GM19099 (cell line): Measurements from ENCODE around the gene EVI2A.
A peak's percentile ranks its signal among the peaks of the same experiment; 100 is the strongest.

Experiments
- POLR2A ChIP-seq: IDR thresholded peaks from 3 replicates; pipeline ENCODE4 v1.6.1; 2011; ENCODE audit warnings: low read depth; ENCODE audit not compliant: insufficient read length; ENCODE audit errors: extremely low read depth

EVI2A gene

DNA sequence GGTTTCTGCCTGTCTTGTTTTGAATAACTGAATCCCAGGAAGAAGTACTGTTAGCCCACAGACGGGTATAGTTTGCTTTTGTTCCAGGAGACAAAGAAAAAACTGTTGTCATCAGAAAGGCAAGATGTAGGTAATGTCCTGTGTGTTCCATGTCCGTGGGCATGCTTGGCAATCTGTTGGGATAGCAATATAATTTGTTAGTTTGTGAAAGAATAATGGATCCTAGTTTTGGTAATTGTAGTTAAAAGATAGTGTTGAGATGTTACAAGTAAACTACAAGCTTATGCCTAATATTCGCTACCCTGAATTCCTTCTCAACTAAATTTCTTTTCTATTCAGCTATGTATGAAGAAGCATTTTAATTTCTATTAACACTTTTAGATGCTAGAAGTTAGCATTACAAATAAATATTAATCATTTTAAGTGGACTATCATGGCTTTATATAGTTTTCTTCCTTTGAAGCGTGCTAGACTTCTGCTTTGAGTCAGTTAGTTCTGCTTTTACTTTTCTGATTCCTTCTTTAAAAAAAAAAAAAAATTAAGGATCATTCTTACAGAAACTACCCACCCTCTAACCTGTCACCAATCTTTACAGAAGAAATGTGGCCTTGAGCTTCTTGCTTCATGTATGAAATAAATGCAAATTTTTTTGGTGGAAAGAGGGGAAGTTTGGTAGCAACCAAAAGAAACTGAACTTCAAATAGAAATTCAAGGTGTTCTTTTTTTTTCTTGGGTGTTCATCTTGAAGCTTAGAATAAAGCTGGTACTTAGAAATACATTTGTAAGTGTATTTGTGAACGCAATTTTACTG is 2.4 kb downstream of the EVI2A start:
- peak; percentile 8 for TF ChIP-seq POLR2A

GRCh38 chr17:31318298-31318801 is 3.1 kb downstream of the EVI2A start:
- peak; percentile 65 for TF ChIP-seq POLR2A

DNA sequence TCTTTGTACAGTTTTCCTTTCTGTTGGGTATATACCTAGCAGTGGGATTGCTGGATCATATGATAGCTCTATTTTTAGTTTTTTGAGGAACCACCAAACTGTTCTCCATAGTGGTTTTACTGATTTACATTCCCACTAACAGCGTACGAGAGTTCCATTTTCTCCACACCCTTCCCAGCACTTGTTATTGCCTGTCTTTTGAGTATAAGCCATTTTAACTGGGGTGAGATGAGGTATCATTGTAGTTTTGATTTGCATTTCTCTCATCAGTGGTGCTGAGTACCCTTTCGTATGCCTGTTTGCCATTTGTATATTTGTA is 6.7 kb downstream of the EVI2A start:
- TF ChIP-seq POLR2A, result no peak

DNA sequence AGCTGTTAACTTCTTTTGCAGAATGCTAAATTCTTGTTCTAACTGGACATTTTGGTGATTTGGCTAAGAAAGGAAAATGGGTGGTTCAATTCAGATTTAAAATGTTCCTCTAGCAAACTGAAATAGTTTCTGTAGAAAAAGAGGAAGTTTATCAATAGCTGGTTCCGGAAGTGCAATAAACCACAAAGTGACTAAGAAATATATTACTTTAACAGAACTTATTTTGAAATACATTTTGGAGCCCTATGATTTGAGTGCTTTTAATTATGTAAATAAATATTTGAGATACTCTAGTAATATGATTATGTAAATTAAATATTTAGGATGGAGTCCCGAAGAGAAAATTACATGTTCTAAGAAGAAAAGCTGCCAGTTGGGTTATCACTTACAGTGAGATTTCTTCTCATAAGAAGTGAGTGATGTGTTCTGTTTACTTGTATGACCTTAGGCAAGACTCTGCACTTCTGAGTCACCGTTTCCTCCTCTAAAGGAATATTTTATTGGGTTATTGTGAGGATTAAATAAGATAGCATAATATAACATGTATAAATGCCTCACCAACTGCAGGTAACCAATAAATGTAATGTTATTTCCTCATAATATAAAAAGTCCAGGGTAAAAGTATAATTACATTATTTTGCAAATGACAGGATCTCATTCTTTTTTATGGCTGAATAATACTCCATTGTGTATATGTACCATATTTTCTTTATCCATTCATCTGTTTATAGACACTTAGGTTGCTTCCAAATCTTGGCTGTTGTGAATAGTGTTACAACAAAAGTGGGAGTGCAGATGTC is 7.2 kb downstream of the EVI2A start, which contains the start of gene EVI2B:
Gene EVI2B (minus strand): TSS at position 73 of the 800 bp plus-strand sequence. CDS start 8,445 bp downstream, outside the sequence.
- peak; percentile 38 for TF ChIP-seq POLR2A

DNA sequence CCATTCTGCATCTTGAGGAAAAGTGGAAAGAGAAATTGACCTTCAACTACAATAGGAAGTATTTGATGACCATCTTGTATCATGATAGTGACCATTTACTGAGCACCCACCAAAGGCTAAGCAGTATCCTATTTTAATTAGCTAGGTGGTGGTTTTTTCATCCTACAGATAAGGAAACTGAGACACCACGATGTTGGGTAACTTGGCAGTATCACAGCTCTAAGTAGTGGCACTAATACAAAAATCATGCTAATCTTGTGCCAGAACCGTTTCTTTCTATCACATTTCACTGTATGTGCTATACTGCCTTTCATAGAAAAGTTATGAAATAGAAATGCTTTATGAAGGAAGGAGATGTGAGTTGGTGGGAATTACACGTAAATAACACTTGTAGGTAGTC is 9.9 kb downstream of the EVI2A start:
- no peak for TF ChIP-seq POLR2A

GRCh38 chr17:31310886-31311285 is 10.5 kb downstream of the EVI2A start:
- TF ChIP-seq POLR2A, result peak; percentile 42

DNA sequence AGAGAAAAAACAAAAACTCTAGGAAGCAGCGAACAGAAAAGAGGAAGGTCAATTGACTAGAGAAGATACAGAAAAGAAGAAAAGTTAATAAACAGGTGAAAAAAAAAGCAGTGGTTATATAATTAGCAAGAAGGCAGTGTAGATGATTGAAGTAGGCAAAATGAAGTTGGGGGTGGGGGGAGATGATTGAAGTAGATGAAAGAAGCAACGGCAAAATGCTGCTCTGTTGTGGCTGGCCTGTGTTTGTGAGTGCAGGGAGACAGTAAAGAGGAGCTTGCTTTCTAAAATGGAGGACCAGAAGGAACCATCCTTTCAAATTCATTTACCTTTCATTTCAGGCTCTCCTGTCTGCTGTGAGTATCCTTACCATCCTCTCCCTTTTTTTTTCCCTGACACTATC is 11.2 kb downstream of the EVI2A start:
- no peak for TF ChIP-seq POLR2A

DNA sequence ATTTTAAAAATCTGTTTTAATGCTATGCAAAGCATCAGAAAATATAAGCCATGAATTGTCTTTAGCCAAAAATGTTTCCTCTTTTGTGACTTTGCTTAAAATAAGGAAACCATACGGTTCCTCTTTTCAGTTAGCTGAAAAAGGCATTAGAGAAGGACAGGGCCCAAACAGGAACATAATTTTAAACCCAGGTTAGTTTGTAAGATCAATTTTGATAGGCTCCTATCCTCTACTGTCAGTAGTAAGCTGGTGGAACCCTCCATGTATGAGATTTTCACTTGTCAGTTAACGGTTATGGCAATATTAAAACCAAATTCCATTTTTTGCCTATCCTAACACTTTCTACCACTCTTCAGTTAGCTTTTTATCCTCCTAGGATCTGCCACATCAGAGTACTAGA is 11.9 kb downstream of the EVI2A start:
- TF ChIP-seq POLR2A, result peak; percentile 49

DNA sequence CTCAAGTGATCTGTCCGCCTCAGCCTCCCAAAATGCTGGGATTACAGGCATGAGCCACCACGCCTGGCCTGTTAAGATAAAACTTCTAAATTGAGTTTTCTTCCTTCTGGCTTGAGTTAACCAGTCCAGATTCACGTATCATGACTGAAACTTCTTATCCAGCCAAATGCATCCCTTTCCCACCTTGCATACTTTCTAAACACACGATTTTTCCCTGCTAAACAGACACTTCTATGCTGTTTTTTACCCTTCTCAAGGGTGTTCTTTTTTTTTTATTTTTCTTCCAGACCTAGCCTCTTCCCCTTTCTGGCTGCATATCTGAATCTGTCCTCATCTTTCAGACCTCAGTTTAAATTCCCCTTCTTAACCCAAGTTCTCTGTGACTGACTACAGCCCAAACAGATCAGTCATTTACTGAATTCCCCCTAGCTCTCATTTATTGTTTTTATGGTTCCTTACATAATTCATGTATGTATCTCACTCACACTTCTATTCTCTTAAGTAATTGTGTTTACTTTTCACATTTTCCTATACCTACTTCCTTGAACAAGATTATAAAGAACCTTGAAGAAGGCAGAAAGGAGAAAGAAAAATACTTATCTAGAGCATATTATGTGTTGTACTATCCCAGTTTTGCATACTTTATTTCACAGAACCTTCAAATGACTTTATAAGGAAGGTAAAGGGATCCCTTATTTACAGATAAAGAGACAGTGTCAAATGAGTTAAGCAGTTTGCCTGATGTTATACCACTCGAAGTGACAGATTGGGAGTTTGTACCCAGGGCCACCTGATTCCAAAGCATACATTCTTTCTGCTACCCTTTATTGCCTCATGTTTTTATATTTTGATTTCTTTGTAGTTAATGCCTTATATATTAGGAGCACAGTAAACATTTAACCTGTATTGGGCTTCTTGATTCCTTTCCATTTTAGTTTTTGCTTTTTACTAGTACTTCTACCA is 12.8 kb downstream of the EVI2A start:
- no peak for TF ChIP-seq POLR2A

- no peak for TF ChIP-seq POLR2A
Observed at GRCh38 chr17:31307640-31308039, 13.8 kb downstream of the EVI2A start.

DNA sequence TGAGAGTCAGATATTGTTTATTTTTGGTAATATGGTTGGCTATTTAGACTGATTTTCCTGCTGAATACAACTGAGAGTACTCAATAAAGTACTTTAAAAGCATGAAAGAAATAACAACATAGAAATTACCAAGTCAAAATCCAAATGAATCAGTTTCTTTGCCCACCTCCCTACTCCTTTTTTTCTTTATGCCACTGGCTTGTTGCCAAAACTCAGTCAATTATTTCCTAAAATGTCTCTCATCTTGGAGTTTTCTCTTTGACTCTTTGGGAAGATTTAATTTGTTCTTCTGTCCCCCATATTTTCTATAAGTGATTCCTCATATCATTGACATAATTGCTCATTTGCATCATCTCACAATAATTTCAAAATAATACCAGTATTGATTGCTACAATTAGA is 21.8 kb downstream of the EVI2A start:
- no peak for TF ChIP-seq POLR2A

DNA sequence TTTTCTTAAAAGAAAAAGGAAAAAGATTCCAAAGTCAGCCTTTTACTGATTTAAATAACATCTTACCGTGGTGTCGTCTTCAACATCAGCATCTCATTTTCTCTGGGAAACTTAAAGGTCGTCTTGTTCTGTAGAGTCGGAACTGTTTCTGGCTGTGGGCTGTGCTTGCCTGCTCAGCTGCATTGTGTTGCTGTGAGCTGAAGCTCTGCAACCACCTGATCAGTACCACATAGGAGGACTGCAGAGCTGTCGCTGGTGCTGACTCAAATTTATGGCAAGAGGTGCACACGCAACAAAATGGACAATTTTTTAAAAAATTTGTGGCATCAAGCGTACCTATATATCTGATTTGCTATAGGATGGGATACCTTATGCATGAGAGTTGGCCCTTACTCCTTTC is 24.3 kb downstream of the EVI2A start, which contains the start of gene OMG:
Gene OMG (minus strand): TSS at position 150 of the 400 bp plus-strand sequence. CDS start 908 bp downstream, outside the sequence.
- no peak for TF ChIP-seq POLR2A

DNA sequence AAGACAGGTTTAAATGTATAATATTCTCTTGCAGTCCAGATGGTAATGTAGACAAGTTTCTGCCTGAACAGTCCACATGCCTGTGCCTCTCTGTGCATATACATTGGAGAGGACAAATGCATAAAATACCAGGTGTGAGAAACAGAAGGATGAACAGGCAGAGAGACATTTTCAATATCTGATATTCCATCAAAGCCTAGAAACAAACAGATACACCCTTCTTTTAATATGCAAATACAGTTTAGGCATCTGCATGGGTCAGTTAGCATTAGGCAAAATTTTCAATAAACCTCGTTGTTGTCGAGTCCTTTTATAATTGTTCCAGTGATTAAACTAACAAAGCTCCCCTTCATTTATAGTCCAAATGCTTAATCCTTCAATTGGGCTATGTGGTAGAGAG is 25.3 kb downstream of the EVI2A start:
- no peak for TF ChIP-seq POLR2A

DNA sequence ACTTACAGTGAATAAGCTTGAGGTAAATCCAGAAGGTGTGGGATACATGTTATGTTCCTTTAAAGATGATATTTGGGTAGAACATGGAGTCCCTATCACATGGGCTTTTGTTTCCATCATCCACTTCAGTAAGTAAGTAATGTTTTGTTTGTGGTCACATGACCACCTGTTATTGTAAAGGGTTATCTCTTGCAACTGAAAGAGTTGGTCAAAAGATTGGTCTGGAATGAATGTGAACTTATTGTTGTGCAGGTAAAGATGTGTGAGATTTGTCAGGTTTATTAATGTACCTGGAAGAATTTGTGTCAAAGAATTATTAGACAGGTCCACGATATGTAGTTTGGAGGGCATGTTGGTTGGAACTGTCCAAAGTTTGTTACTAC is 25.9 kb downstream of the EVI2A start:
- no peak for TF ChIP-seq POLR2A
